GM13976 (cell line): ENCODE data around the gene PUS1.
"Not testable (repeated sequence)": the region's sequence is repeated elsewhere in the genome, so short reads cannot be mapped to it uniquely, and the experiment has no call there.

ENCODE experiments used
- DNase-seq: peaks from one replicate; pipeline ENCODE4 v3.0.0; 2012; ENCODE audit warnings: low spot score
- in situ Hi-C: fragments of 300-500 bp; cut with MboI; formaldehyde crosslinking; loops from one replicate; pipeline ENCODE4 v1.12.0; 2022; ENCODE audit warnings: low sequenced_read_pairs, mixed read lengths, inconsistent platforms; ENCODE audit not compliant: unreplicated experiment
- TF ChIP-seq, protein P1 (sequence below): IDR thresholded peaks from 2 replicates; pipeline ENCODE4 v1.5.1; 2012; ENCODE audit warnings: borderline replicate concordance, mild to moderate bottlenecking; ENCODE audit not compliant: insufficient read depth; ENCODE audit errors: extremely low read depth, missing control alignments, control extremely low read depth

Gene PUS1

DNA sequence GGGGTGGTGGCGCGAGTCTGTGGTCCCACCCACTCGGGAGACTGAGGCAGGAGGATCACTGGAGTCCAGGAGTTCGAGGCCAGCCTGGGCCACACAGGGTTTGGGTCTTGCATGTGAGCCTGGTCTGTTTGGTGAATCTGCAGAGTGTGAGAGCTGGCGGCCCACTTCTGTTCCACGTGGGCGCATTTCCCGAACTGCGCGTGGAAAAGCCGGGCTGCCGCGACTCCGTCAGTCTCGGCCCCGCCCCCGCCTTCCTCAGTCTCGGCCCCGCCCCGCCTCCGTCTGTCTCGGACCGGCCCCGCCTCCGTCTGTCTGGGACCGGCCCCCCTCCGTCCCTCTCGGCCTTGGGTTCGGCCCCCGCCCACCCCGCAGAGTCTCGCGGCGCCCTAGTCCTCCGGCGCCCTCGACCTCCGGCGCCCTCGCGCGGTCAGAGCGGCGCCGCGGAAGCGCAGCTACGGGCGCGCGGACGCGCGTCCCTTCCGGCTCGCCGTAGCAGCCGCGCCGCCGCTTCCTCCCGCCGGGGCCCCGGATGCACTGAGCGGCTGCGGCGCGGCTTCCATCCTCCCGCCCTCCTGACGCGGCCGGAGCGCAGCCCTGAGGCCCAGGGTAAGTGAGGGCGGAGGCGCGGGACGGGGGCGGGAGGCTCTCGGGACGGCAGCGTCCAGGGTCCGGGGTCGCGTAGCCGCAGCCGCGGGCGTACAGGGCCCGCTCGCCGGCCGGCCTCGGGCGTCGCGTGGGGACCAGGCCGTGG, 20.5 kb downstream of the PUS1 start, which contains the start of gene EP400:
TSS of gene EP400 (plus strand) at position 512 of the 751 bp plus-strand sequence. CDS start 10,678 bp downstream, outside the sequence.
- in situ Hi-C loops: no loop called here
- DNase-seq: peak; percentile 99
- TF ChIP-seq, protein P1, sequence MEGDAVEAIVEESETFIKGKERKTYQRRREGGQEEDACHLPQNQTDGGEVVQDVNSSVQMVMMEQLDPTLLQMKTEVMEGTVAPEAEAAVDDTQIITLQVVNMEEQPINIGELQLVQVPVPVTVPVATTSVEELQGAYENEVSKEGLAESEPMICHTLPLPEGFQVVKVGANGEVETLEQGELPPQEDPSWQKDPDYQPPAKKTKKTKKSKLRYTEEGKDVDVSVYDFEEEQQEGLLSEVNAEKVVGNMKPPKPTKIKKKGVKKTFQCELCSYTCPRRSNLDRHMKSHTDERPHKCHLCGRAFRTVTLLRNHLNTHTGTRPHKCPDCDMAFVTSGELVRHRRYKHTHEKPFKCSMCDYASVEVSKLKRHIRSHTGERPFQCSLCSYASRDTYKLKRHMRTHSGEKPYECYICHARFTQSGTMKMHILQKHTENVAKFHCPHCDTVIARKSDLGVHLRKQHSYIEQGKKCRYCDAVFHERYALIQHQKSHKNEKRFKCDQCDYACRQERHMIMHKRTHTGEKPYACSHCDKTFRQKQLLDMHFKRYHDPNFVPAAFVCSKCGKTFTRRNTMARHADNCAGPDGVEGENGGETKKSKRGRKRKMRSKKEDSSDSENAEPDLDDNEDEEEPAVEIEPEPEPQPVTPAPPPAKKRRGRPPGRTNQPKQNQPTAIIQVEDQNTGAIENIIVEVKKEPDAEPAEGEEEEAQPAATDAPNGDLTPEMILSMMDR: peak; percentile 97

DNA sequence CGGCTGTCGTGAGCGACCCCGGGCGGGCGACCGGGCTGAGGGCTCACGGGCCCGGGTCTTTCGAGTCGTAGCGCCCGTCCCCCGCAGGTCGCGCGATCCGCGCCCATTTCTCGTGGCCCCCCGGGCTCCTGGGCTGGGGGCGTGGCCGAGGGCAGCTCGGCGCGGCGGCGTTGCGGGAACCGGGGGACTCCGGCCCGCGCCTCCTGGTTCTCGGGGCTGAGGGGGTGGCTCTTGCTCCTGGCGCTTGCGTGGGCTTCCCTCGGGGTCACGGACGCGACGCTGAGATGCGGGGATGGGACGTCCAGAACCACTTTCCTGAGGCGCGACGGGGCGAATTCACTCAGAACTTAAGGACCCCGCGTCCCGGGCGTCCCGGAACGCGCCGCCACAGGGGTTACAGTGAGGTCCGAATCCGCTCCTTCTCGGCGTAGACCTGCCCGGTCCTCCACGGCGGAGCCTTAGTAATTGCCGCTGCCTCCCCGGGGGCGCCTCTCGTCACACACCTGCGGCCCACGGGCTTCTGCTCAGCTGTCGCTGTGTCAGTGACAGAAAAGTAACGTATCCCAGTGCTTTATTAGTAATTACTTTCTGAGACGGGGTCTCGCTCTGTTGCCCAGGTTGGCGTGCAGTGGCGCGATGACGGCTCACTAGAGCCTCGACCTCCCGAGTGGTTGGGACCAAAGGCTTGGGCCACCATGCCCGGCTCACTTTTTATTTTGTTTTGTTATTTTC, 21.3 kb downstream of the PUS1 start:
- TF ChIP-seq, protein P1: no peak
- DNase-seq: peak; percentile 55
- in situ Hi-C loops: no loop called here

DNA sequence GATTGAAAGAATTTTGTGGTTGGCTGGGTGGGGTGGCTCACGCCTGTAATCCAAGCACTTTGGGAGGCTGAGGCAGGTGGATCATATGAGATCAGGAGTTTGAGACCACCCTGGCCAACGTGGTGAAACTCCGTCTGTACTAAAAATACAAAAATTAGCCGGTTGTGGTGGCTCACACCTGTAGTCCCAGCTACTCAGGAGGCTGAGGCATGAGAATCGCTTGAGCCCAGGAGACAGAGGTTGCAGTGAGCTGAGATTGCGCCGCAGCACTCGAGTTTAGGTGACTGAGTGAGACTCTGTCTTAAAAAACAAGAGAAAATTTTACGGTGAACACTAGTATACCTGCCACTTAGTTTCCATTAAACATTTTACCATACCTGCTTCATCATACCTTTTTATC, 24.7 kb downstream of the PUS1 start:
- in situ Hi-C loops, DNase-seq: not testable (repeated sequence)

DNA sequence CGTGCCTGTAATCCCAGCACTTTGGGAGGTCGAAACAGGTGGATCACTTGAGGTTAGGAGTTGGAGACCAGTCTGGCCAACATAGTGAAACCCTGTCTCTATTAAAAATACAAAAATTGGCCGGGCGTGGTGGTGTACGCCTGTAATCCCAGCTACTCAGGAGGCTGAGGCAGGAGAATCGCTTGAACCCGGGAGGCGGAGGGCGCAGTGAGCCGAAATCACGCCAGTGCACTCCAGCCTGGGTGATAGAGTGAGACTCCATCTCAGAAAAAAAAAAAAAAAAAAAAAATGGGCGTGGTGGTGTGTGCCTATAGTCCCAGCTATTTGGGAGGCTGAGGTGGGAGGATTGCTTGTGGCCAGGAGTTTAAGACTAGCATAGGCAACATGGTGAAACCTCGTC, 25.4 kb downstream of the PUS1 start:
- in situ Hi-C loops, DNase-seq: not testable (repeated sequence)

DNA sequence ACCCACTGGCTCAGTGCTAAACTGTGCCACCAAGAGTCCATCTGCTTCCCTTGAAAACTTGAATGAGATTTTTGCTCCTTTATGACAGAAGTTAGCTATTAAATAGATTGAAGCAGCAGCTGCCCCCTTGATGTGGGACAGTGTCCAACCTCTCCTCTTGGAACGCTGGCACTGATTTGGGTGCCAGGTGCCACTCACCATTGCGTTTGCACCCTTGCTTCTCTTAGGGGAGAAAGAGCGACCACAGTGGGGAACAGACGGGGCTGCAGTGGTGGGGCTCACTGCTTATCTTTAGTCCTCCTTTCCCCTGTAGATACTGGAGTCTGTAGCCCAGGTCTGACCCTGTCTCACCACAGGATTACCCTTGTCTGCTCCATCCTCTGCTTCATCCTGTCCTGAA, 30.0 kb downstream of the PUS1 start:
- TF ChIP-seq, protein P1: no peak
- no peak for DNase-seq
- in situ Hi-C loops: no loop called here

DNA sequence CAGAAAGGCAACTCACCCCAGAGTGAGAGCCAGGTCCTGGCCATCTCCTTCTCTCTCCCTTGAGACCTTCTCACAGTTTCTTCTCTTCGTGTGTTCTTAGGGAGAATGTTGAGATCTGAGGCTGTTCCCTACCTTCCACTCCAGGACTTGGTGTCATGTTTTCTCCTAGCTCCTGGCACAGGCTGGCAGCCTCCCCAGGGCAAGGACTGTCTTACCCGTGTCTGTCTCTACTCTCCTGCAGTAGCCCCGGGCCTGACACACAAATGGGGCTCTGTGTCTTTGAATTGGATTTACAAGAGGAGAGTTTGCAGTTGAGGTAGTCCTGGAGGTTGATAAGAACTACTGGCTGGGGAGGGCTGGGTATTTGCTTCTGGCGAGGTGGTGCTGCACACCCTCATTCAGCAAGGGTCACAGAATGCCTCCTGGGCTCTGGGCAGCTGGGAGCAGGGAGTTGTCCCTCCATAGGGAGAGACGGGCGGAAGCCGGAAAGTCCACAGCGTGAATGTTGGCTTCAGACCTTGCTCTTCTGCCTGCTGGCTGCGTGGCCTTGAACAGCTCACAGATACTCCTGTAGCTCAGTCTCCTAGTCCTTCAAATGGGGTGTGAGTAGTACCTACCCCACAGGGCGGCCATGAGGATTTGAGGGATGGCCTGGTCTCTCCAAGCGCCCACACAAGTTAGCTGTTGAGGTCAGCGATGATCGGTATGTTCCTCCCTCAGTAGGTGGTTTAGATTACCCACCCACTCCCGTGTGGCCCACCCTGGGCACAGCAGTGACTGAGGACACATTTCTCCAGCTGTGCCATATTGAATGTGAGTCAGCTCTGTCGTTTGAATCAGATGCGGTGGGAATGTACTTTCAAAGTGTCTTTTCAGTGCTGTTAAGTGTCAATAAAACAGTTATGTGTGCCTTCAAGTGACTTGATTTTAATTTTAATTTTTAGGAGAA, 30.8 kb downstream of the PUS1 start:
- in situ Hi-C loops: no loop called here
- DNase-seq: no peak
- TF ChIP-seq, protein P1: no peak

DNA sequence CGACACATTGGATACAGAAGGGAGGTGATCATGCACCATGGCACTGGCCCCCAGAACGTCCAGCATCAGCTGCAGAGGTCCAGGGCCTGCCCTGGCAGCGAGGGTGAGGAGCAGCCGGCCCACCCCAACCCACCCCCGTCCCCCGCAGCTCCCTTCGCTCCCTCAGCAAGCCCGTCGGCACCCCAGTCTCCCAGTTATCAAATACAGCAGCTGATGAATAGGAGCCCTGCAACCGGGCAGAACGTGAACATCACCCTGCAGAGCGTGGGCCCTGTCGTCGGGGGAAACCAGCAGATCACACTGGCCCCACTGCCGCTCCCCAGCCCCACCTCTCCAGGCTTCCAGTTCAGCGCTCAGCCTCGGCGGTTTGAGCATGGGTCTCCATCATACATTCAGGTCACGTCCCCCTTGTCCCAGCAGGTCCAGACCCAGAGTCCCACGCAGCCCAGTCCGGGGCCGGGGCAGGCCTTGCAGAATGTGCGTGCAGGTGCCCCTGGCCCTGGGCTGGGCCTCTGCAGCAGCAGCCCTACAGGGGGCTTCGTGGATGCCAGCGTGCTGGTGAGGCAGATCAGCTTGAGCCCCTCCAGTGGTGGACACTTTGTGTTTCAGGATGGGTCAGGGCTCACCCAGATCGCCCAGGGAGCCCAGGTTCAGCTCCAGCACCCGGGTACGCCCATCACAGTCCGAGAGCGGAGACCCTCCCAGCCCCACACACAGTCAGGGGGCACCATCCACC, 31.7 kb downstream of the PUS1 start:
- in situ Hi-C loops, DNase-seq: not testable (repeated sequence)

DNA sequence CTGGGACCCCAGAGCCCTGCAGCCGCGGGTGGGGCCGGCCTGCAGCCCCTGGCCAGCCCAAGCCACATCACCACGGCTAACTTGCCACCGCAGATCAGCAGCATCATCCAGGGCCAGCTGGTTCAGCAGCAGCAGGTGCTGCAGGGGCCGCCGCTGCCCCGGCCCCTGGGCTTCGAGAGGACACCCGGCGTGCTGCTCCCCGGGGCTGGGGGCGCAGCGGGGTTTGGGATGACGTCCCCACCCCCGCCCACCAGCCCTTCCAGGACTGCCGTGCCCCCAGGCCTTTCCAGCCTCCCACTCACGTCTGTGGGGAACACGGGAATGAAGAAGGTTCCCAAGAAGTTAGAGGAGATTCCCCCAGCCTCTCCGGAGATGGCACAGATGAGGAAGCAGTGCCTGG, 32.3 kb downstream of the PUS1 start:
- in situ Hi-C loops, DNase-seq: not testable (repeated sequence)
